H9 (cell line): ENCODE results near the gene ZNF330. TPM values are rescaled to one million over a fixed set of nuclear protein-coding genes. Genes with fewer than 3 reads are reported as not detected.

Source experiments
- DNase-seq: peaks from one replicate; pipeline ENCODE4 v3.0.0-alpha.2; 2017
- H2AFZ ChIP-seq: one replicate; pipeline ENCODE4 v1.6.1; 2013; ENCODE audit warnings: mild to moderate bottlenecking, low read length, control low read depth, moderate library complexity
- H2AK5ac ChIP-seq: 2 replicates; pipeline ENCODE4 v1.6.1; 2013; ENCODE audit warnings: low read length, control low read depth, mixed read lengths; ENCODE audit not compliant: insufficient read length
- H2BK120ac ChIP-seq: one replicate; pipeline ENCODE4 v1.6.1; 2013; ENCODE audit warnings: low read depth, mild to moderate bottlenecking, low read length, control low read depth, inconsistent platforms; ENCODE audit not compliant: poor library complexity, severe bottlenecking
- H2BK12ac ChIP-seq: 2 replicates; pipeline ENCODE4 v1.6.1; 2013; ENCODE audit warnings: low read length, control low read depth, mixed read lengths, low read depth; ENCODE audit not compliant: insufficient read length
- H2BK15ac ChIP-seq: 2 replicates; pipeline ENCODE4 v1.6.1; 2013; ENCODE audit warnings: low read depth, low read length, control low read depth
- H2BK20ac ChIP-seq: one replicate; pipeline ENCODE4 v1.6.1; 2013; ENCODE audit warnings: low read depth, mild to moderate bottlenecking, low read length, control low read depth, inconsistent platforms; ENCODE audit not compliant: poor library complexity, severe bottlenecking
- H2BK5ac ChIP-seq: 2 replicates; pipeline ENCODE4 v1.6.1; 2013; ENCODE audit warnings: low read length, control low read depth, mixed read lengths; ENCODE audit not compliant: insufficient read length
- H3K14ac ChIP-seq: 2 replicates; pipeline ENCODE4 v1.6.1; 2013; ENCODE audit warnings: low read length, control low read depth; ENCODE audit not compliant: insufficient read depth
- H3K18ac ChIP-seq: 2 replicates; pipeline ENCODE4 v1.6.1; 2013; ENCODE audit warnings: low read depth, mild to moderate bottlenecking, mixed read lengths, low read length, control low read depth; ENCODE audit not compliant: insufficient read length
- H3K23ac ChIP-seq: 2 replicates; pipeline ENCODE4 v1.6.1; 2013; ENCODE audit warnings: low read length, control low read depth, mixed read lengths, low read depth; ENCODE audit not compliant: insufficient read length
- H3K23me2 ChIP-seq: 2 replicates; pipeline ENCODE4 v1.6.1; 2013; ENCODE audit warnings: low read depth, mild to moderate bottlenecking, mixed read lengths, low read length, control low read depth; ENCODE audit not compliant: insufficient read length, poor library complexity, severe bottlenecking
- H3K27ac ChIP-seq: 2 replicates; pipeline ENCODE4 v1.5.1; 2013; ENCODE audit warnings: low read length, control low read depth, mixed read lengths, low read depth; ENCODE audit not compliant: insufficient read length
- H3K27me3 ChIP-seq: 2 replicates; pipeline ENCODE4 v1.6.1; 2013; ENCODE audit warnings: low read length, control low read depth, inconsistent platforms; ENCODE audit not compliant: insufficient read depth
- H3K4ac ChIP-seq: 2 replicates; pipeline ENCODE4 v1.6.1; 2013; ENCODE audit warnings: low read depth, mild to moderate bottlenecking, control low read depth, inconsistent platforms, low read length, moderate library complexity
- H3K4me1 ChIP-seq: 2 replicates; pipeline ENCODE4 v1.6.1; 2013; ENCODE audit warnings: low read length, control low read depth, inconsistent platforms; ENCODE audit not compliant: insufficient read depth
- H3K4me2 ChIP-seq: 2 replicates; pipeline ENCODE4 v1.6.1; 2013; ENCODE audit warnings: low read length, control low read depth, mixed read lengths; ENCODE audit not compliant: insufficient read length, insufficient read depth
- H3K56ac ChIP-seq: 2 replicates; pipeline ENCODE4 v1.6.1; 2013; ENCODE audit warnings: low read depth, mild to moderate bottlenecking, mixed read lengths, low read length, control low read depth; ENCODE audit not compliant: insufficient read length
- H3K79me1 ChIP-seq: 2 replicates; pipeline ENCODE4 v1.6.1; 2013; ENCODE audit warnings: low read depth, mild to moderate bottlenecking, moderate library complexity, low read length, control low read depth, inconsistent platforms; ENCODE audit not compliant: insufficient read depth, poor library complexity, severe bottlenecking
- H3K79me2 ChIP-seq: 2 replicates; pipeline ENCODE4 v1.6.1; 2013; ENCODE audit warnings: low read length, control low read depth, inconsistent platforms; ENCODE audit not compliant: insufficient read depth
- H3K9ac ChIP-seq: 2 replicates; pipeline ENCODE4 v1.6.1; 2013; ENCODE audit warnings: low read length, control low read depth, mixed read lengths; ENCODE audit not compliant: insufficient read length; ENCODE audit errors: extremely low read depth
- H3K9me3 ChIP-seq: one replicate; pipeline ENCODE4 v1.6.1; 2013; ENCODE audit warnings: low read depth, low read length, inconsistent platforms; ENCODE audit not compliant: control insufficient read depth
- H3T11ph ChIP-seq: one replicate; pipeline ENCODE4 v1.6.1; 2013; ENCODE audit warnings: mild to moderate bottlenecking, low read length, control low read depth, inconsistent platforms
- H4K20me1 ChIP-seq: one replicate; pipeline ENCODE4 v1.6.1; 2013; ENCODE audit not compliant: control insufficient read depth, insufficient read length, insufficient read depth
- H4K5ac ChIP-seq: 2 replicates; pipeline ENCODE4 v1.6.1; 2013; ENCODE audit warnings: low read depth, mild to moderate bottlenecking, mixed read lengths, low read length, control low read depth; ENCODE audit not compliant: insufficient read length
- H4K8ac ChIP-seq: replicated peaks from 2 replicates; pipeline ENCODE4 v1.6.1; 2013; ENCODE audit warnings: low read length, control low read depth, mixed read lengths, low read depth; ENCODE audit not compliant: insufficient read length
- H4K91ac ChIP-seq: 2 replicates; pipeline ENCODE4 v1.6.1; 2013; ENCODE audit warnings: low read depth, mild to moderate bottlenecking, moderate library complexity, mixed read lengths, low read length, control low read depth; ENCODE audit not compliant: insufficient read length
- H3K27ac Mint-ChIP-seq, 3 experiments: 2 replicates in 2 of 3; 3 replicates in 1 of 3; pipeline ENCODE4 v1.8.0; 2020 to 2021; ENCODE audit warnings: mixed read lengths in 3 of 3, mild to moderate bottlenecking in 1 of 3, moderate library complexity in 1 of 3
- H3K27me3 Mint-ChIP-seq: 2 replicates; pipeline ENCODE4 v1.8.0; 2021; ENCODE audit warnings: low read depth, mild to moderate bottlenecking, moderate library complexity, mixed read lengths
- H3K36me3 Mint-ChIP-seq, 3 experiments: 2 replicates in 2 of 3; 3 replicates in 1 of 3; pipeline ENCODE4 v1.8.0; 2020 to 2021; ENCODE audit warnings: low read depth in 3 of 3, mixed read lengths in 3 of 3; ENCODE audit not compliant: insufficient read depth in 1 of 3
- H3K4me1 Mint-ChIP-seq, 2 experiments: 2 replicates each; pipeline ENCODE4 v1.8.0; 2020; ENCODE audit warnings: mixed read lengths in 2 of 2
- H3K4me3 Mint-ChIP-seq, 2 experiments: 2 replicates in 1 of 2; 3 replicates in 1 of 2; pipeline ENCODE4 v1.8.0; 2020 to 2021; ENCODE audit warnings: mild to moderate bottlenecking in 2 of 2, mixed read lengths in 2 of 2, moderate library complexity in 1 of 2
- H3K9me3 Mint-ChIP-seq, 2 experiments: 2 replicates in 1 of 2; 3 replicates in 1 of 2; pipeline ENCODE4 v1.8.0; 2020; ENCODE audit warnings: mild to moderate bottlenecking in 2 of 2, mixed read lengths in 2 of 2, moderate library complexity in 1 of 2
- CTCF ChIP-seq: fragments of 200-600 bp; sonication (generic); conservative IDR thresholded peaks from 3 replicates; pipeline ENCODE4 v1.8.0; 2021; ENCODE audit warnings: antibody characterized with exemption, mild to moderate bottlenecking
- WGBS: extraction: QIAGEN DNeasy Blood & Tissue Kit; methylation state at CpG from one replicate; pipeline ENCODE4 v1.1.7; 2013; ENCODE audit warnings: missing lambda C conversion rate, low lambda C conversion rate, mixed read lengths; ENCODE audit not compliant: insufficient read length; ENCODE audit errors: extremely low coverage; 5-methylcytosine and 5-hydroxymethylcytosine counted together
- total RNA-seq: library from RNA; stranded (reverse); gene quantifications from 2 replicates; pipeline ENCODE4 v1.2.1, GENCODE V29; 2021

The ZNF330 gene
- total RNA-seq, 1 experiment from 2014 or later, result 32.6 TPM

- Histone ChIP-seq H3K79me2 (no peaks in the 10 kb centered on the region), H3K23me2 (no peaks in the 10 kb centered on the region), H4K91ac (no peak overlapping the region), H3K18ac (no peak overlapping the region), H3T11ph (no peak overlapping the region), H3K14ac (no peak overlapping the region), H3K27ac (no peak overlapping the region), H2BK12ac (no peak overlapping the region), H2BK15ac (no peak overlapping the region), H4K20me1 (no peaks in the 10 kb centered on the region), H4K5ac (no peak overlapping the region), H3K56ac (no peak overlapping the region), H2AK5ac (no peak overlapping the region), H3K4ac (no peak overlapping the region), H3K27me3 (no peaks in the 10 kb centered on the region), H3K4me2 (no peak overlapping the region), H3K9ac (no peak overlapping the region), H3K4me1 (no peaks in the 10 kb centered on the region), H2BK20ac (no peak overlapping the region), H3K79me1 (no peaks in the 10 kb centered on the region), H3K23ac (no peak overlapping the region), H2AFZ (no peak overlapping the region), H2BK120ac (no peak overlapping the region), H3K9me3 (no peaks in the 10 kb centered on the region), H4K8ac (no peak overlapping the region), H2BK5ac (no peak overlapping the region)
- peaks cover 0 to 2% of the 10 kb centered on the region in 2 experiments; a peak in 3 of 5 replicates for H3K9me3 Mint-ChIP-seq
- no peak overlapping the region for H3K27ac Mint-ChIP-seq
- H3K27me3 Mint-ChIP-seq, result peaks cover 4% of the 10 kb centered on the region; the same call in 1 of the 2 replicates
- H3K36me3 Mint-ChIP-seq, result no peaks in the 10 kb centered on the region
- H3K4me1 Mint-ChIP-seq, result no peaks in the 10 kb centered on the region
- no peak overlapping the region for H3K4me3 Mint-ChIP-seq
- no peak for TF ChIP-seq CTCF
- WGBS, result no CpG with 5 or more reads among the region's 2 CpGs
- DNase-seq, result no peak
Observed at GRCh38 chr4:141180991-141181761, 39.5 kb upstream of the ZNF330 start.
